ENCODE measurements around the gene OPN3. TPM values are rescaled to one million over a fixed set of nuclear protein-coding genes. Genes with fewer than 3 reads are reported as not detected.
A peak's percentile ranks its signal among the peaks of the same experiment; 100 is the strongest.

Gene OPN3
- total RNA-seq, 2 donors from 2014 or later = 2.3 to 7.0 TPM

GRCh38 chr1:241641773-241642592 is 1.8 kb upstream of the OPN3 start:
- H3K27me3 ChIP-seq = no peaks in the 10 kb centered on the region
- TF ChIP-seq, protein P1, sequence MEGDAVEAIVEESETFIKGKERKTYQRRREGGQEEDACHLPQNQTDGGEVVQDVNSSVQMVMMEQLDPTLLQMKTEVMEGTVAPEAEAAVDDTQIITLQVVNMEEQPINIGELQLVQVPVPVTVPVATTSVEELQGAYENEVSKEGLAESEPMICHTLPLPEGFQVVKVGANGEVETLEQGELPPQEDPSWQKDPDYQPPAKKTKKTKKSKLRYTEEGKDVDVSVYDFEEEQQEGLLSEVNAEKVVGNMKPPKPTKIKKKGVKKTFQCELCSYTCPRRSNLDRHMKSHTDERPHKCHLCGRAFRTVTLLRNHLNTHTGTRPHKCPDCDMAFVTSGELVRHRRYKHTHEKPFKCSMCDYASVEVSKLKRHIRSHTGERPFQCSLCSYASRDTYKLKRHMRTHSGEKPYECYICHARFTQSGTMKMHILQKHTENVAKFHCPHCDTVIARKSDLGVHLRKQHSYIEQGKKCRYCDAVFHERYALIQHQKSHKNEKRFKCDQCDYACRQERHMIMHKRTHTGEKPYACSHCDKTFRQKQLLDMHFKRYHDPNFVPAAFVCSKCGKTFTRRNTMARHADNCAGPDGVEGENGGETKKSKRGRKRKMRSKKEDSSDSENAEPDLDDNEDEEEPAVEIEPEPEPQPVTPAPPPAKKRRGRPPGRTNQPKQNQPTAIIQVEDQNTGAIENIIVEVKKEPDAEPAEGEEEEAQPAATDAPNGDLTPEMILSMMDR (IDR thresholded peaks at IDR 0.05) = no peak
- TF ChIP-seq POLR2A (IDR thresholded peaks at IDR 0.05) = no peak
- H3K27ac ChIP-seq = no peak overlapping the region
- H3K4me3 ChIP-seq = no peak overlapping the region
- WGBS, 2 donors = 54 to 59% methylated on average over 12 of the region's 12 CpGs
- ATAC-seq (no peak), DNase-seq (no peak)
- peaks cover 35% of the 10 kb centered on the region for H3K4me1 ChIP-seq
- no peaks in the 10 kb centered on the region for H3K9me3 ChIP-seq
- no peaks in the 10 kb centered on the region for H3K36me3 ChIP-seq (replicated peaks in 1 of 2; ENCODE audit: insufficient read depth in 1 of 2, low read depth in 2 of 2)
- intact Hi-C loops (cut with DNase I) = no loop called here

- no peak for TF ChIP-seq POLR2A (IDR thresholded peaks at IDR 0.05)
- TF ChIP-seq, protein P1 (IDR thresholded peaks at IDR 0.05) = no peak
- H3K4me3 ChIP-seq = no peak overlapping the region
- peaks cover 38% of the 10 kb centered on the region for H3K4me1 ChIP-seq
- H3K36me3 ChIP-seq (replicated peaks in 1 of 2; ENCODE audit: insufficient read depth in 1 of 2, low read depth in 2 of 2) = no peaks in the 10 kb centered on the region
- peak overlapping the region in 3 of 4 donors; percentile 32 to 81 (median 81) for H3K27ac ChIP-seq
- WGBS, 2 donors = 77 to 86% methylated on average over 6 to 9 of the region's 9 CpGs
- intact Hi-C loops (cut with DNase I) = no loop called here
- no peaks in the 10 kb centered on the region for H3K9me3 ChIP-seq
- no peaks in the 10 kb centered on the region for H3K27me3 ChIP-seq
- DNase-seq (peak in 1 of 4 donors; percentile 2), ATAC-seq (no peak)
These were observed 876 bp upstream of the OPN3 start for GRCh38 chr1:241640867-241641622.

DNA sequence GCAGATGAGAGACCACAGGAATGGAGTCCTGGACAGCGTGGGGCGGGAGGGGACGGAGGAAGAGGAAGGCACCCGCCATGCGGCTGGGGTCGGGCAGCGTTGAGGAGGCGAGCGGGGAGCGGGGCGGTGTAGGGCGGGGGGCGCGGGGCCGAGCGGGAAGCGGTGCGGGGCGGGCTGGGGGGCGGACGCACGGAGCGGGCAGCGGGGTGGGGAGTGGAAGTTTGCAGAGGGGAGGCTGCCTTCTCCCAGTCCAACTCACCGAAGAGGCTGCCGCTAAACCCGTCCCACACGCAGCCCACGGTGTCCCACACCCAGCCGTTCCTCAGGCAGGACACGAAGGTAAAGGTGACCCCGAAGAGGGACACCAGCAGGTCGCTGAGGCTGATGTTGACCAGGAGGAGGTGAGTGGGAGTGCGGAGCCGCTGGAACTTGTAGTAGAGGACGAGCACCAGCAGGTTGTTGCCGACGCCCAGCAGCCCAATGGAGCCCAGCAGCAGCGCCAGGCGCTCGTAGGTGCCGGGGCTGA is 483 bp downstream of the OPN3 start:
- intact Hi-C loops (cut with DNase I) = loop anchor here (10.0 kb wide), 1 partner anchor 105 kb away; the partner anchor contains the start of gene KMO
- H3K4me1 ChIP-seq = peaks cover 38% of the 10 kb centered on the region
- peak in 1 of 3 donors; percentile 37 for TF ChIP-seq POLR2A (IDR thresholded peaks at IDR 0.05)
- TF ChIP-seq, protein P1 (IDR thresholded peaks at IDR 0.05) = peak in 1 of 7 experiments; percentile 8
- no peaks in the 10 kb centered on the region for H3K36me3 ChIP-seq (replicated peaks in 1 of 2; ENCODE audit: insufficient read depth in 1 of 2, low read depth in 2 of 2)
- H3K9me3 ChIP-seq = no peaks in the 10 kb centered on the region
- H3K27me3 ChIP-seq = no peaks in the 10 kb centered on the region
- H3K27ac ChIP-seq = peak overlapping the region; percentile 62 to 81 (median 75)
- 0% methylated on average over 7 to 42 of the region's 42 CpGs for WGBS, 2 donors
- ATAC-seq (peak; percentile 19), DNase-seq (peak in 1 of 4 donors; percentile 48)
- peak overlapping the region; percentile 56 to 88 for H3K4me3 ChIP-seq

GRCh38 chr1:241638909-241639622 is 1.1 kb downstream of the OPN3 start:
- H3K27me3 ChIP-seq = no peaks in the 10 kb centered on the region
- WGBS, 2 donors = 14% methylated on average over 11 of the region's 11 CpGs
- no peak for ATAC-seq
- peaks cover 38% of the 10 kb centered on the region for H3K4me1 ChIP-seq
- H3K4me3 ChIP-seq = peak overlapping the region; percentile 56 to 88
- H3K9me3 ChIP-seq = no peaks in the 10 kb centered on the region
- no peak for DNase-seq
- peak overlapping the region in 2 of 4 donors; percentile 69 to 81 for H3K27ac ChIP-seq
- no peaks in the 10 kb centered on the region for H3K36me3 ChIP-seq (replicated peaks in 1 of 2; ENCODE audit: insufficient read depth in 1 of 2, low read depth in 2 of 2)
- TF ChIP-seq, protein P1 (IDR thresholded peaks at IDR 0.05) = no peak
- TF ChIP-seq POLR2A (IDR thresholded peaks at IDR 0.05) = no peak
- intact Hi-C loops (cut with DNase I) = loop anchor here (10.0 kb wide), 1 partner anchor 104 kb away; the partner anchor contains the start of gene KMO
